OCI-LY7 (cell line): ENCODE data around the gene GABRD.

Experiments used
- CTCF ChIP-seq: fragments of 200-600 bp; sonication (generic); conservative IDR thresholded peaks from 2 replicates; pipeline ENCODE4 v1.5.1; 2014; ENCODE audit warnings: mild to moderate bottlenecking, antibody characterized with exemption, low read length, moderate library complexity, mixed read lengths
- EZH2phosphoT487 ChIP-seq: fragments of 200-600 bp; sonication (generic); IDR thresholded peaks from 2 replicates; pipeline ENCODE4 v1.6.1; 2018; ENCODE audit warnings: low read depth, borderline replicate concordance, mild to moderate bottlenecking, mixed run types, antibody characterized with exemption, low read length, moderate library complexity, mixed read lengths

DNA sequence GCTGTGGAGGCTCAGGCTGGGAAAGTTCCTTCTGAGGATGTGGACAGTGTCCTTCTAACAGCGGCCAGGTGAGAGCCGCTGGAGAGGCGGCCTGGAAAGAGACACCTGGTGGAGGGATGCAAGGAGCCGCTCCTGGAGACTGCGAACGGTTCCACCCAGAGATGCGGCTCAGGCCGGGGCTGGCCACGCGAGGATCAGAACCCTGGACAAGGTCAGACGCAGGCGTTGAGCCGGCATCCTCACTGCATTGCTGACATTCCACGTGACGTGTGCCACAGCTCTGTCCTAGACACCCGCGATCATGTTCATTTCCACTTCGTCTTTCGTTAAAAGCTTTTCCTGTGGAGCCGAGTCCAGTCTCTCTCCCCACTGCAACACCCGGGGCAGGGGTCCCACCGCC lies 44.3 kb upstream of the GABRD start:
- TF ChIP-seq CTCF, result no peak
- no peak for TF ChIP-seq EZH2phosphoT487
